ENCODE data around the gene NHSL2. TPM values are rescaled to one million over a fixed set of nuclear protein-coding genes. Genes with fewer than 3 reads are reported as not detected.

The NHSL2 gene
- total RNA-seq, 2 experiments from 2014 or later: not detected

DNA sequence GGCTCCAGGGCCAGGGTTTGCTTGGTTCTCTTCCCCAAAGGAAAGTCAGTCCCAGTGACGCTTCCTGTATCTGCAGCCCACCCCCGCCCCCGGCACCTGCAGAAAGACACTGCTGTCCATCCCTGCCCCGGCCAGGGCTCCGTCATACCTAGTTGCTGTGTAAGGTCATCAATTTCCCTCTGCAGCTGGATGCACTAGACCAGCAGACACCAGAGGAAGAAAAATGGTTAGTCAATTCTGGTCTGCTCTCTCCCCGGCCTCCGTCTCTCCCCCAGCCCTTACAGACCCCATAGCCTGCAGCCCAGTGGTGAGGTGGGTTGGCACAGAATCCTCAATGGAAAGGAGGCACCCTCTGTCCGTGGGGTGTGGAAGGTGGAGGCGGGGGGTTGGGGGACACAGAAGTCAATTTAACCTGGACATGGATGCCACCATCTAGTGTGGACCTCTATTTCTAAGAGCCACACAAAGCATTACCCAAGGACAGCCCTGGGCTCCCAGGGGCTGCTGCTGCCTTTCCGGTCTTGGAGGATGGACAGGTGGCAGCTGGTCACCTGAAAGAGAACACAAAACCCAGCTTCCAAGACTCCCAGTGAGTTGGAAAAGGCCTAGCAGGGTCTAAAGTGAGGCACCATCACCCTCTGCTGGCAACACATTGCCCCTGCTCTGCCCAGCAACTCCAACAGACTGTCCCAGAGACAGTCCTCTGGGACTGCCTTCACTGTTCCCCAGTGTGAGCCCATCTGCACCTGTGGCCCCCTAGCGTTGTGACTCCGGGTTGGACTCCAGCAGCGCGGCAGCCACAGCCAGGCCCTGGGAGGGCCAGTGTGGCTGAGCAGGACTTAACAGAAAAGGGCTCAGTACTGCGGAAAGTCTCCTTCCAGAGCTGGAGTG is 40.2 kb upstream of the NHSL2 start:
- no peak overlapping the region for H3K27ac ChIP-seq (ENCODE audit: low read depth, low read length, poor library complexity, severe bottlenecking)
- POLR2A ChIA-PET: no interaction called here
- DNase-seq (ENCODE audit: low spot score): peak; percentile 0
- no peaks in the 10 kb centered on the region for H3K4me1 ChIP-seq (ENCODE audit: insufficient read depth, low read length, poor library complexity, severe bottlenecking)
- no peak overlapping the region for H3K4me3 ChIP-seq (ENCODE audit: low read depth, low read length, poor library complexity, severe bottlenecking)
- BruUV-seq (replicated peaks): no TSS peak
- no peak overlapping the region for H3K4me2 ChIP-seq (ENCODE audit: low read length)
- intact Hi-C loops (cut with micrococcal nuclease; ENCODE audit: unreplicated experiment): no loop called here
- TF ChIP-seq, protein P1, sequence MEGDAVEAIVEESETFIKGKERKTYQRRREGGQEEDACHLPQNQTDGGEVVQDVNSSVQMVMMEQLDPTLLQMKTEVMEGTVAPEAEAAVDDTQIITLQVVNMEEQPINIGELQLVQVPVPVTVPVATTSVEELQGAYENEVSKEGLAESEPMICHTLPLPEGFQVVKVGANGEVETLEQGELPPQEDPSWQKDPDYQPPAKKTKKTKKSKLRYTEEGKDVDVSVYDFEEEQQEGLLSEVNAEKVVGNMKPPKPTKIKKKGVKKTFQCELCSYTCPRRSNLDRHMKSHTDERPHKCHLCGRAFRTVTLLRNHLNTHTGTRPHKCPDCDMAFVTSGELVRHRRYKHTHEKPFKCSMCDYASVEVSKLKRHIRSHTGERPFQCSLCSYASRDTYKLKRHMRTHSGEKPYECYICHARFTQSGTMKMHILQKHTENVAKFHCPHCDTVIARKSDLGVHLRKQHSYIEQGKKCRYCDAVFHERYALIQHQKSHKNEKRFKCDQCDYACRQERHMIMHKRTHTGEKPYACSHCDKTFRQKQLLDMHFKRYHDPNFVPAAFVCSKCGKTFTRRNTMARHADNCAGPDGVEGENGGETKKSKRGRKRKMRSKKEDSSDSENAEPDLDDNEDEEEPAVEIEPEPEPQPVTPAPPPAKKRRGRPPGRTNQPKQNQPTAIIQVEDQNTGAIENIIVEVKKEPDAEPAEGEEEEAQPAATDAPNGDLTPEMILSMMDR (conservative IDR thresholded peaks at IDR 0.05; ENCODE audit: low read length): peak; percentile 30; the same call in 1 of the 2 replicates
- TF ChIP-seq EZH2phosphoT487 (IDR thresholded peaks at IDR 0.05; ENCODE audit: borderline replicate concordance, low read depth, low read length): no peak
- H3K9me3 ChIP-seq (ENCODE audit: low read length): no peaks in the 10 kb centered on the region
- H3K9me2 ChIP-seq (ENCODE audit: insufficient read depth, low read length): no peaks in the 10 kb centered on the region
- no peaks in the 10 kb centered on the region for H3K79me2 ChIP-seq (ENCODE audit: insufficient read depth, low read depth, low read length)
- no peaks in the 10 kb centered on the region for H3K36me3 ChIP-seq (ENCODE audit: insufficient read depth, low read length)
- no peaks in the 10 kb centered on the region for H4K20me1 ChIP-seq (ENCODE audit: insufficient read depth, low read length)
- CTCF ChIA-PET (ENCODE audit: unreplicated experiment): no interaction called here
- no peak overlapping the region for H2AFZ ChIP-seq (ENCODE audit: low read length)

DNA sequence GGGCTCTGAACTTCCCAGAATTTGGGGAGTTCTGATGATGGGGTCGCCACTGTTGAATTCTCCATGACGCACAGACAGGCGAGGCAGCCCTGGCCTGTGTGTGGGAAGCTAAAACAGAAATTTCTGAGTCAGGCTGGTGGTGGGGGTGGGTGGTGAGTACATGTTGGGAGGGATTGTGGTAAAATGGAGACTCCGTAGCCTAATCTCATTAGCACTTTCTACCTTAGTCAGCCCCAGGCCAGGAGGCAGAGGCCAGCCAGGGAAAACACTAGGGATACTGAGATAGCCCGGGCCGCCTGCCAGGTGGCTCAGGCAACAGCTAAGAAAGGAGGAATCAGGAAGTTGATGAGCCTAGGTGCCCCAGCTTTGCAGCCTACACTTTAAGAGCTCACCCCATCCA is 39.3 kb upstream of the NHSL2 start:
- H3K4me3 ChIP-seq (ENCODE audit: low read depth, low read length, poor library complexity, severe bottlenecking): no peak overlapping the region
- no peak for TF ChIP-seq EZH2phosphoT487 (IDR thresholded peaks at IDR 0.05; ENCODE audit: borderline replicate concordance, low read depth, low read length)
- TF ChIP-seq, protein P1 (conservative IDR thresholded peaks at IDR 0.05; ENCODE audit: low read length): no peak
- POLR2A ChIA-PET: no interaction called here
- intact Hi-C loops (cut with micrococcal nuclease; ENCODE audit: unreplicated experiment): no loop called here
- H2AFZ ChIP-seq (ENCODE audit: low read length): no peak overlapping the region
- CTCF ChIA-PET (ENCODE audit: unreplicated experiment): no interaction called here
- H4K20me1 ChIP-seq (ENCODE audit: insufficient read depth, low read length): no peaks in the 10 kb centered on the region
- H3K9me3 ChIP-seq (ENCODE audit: low read length): no peaks in the 10 kb centered on the region
- no TSS peak for BruUV-seq (replicated peaks)
- no peak overlapping the region for H3K27ac ChIP-seq (ENCODE audit: low read depth, low read length, poor library complexity, severe bottlenecking)
- H3K36me3 ChIP-seq (ENCODE audit: insufficient read depth, low read length): no peaks in the 10 kb centered on the region
- no peaks in the 10 kb centered on the region for H3K4me1 ChIP-seq (ENCODE audit: insufficient read depth, low read length, poor library complexity, severe bottlenecking)
- H3K9me2 ChIP-seq (ENCODE audit: insufficient read depth, low read length): no peaks in the 10 kb centered on the region
- no peak for DNase-seq (ENCODE audit: low spot score)
- H3K79me2 ChIP-seq (ENCODE audit: insufficient read depth, low read depth, low read length): no peaks in the 10 kb centered on the region
- no peak overlapping the region for H3K4me2 ChIP-seq (ENCODE audit: low read length)
